Hepatocyte (in vitro differentiated cells): ENCODE measurements around the gene MAPK6.

Experiments used
- CTCF ChIP-seq: fragments of 200-600 bp; sonication (generic); IDR thresholded peaks from 2 replicates; pipeline ENCODE4 v1.5.1; 2016; ENCODE audit warnings: antibody characterized with exemption, mild to moderate bottlenecking; ENCODE audit not compliant: poor library complexity
- EZH2 ChIP-seq: fragments of 200-600 bp; sonication (generic); IDR thresholded peaks from 2 replicates; pipeline ENCODE4 v1.6.1; 2016; ENCODE audit warnings: antibody characterized with exemption, mild to moderate bottlenecking, borderline replicate concordance

GRCh38 chr15:51971032-51971374 is 48.0 kb upstream of the MAPK6 start:
- TF ChIP-seq CTCF (no peak), EZH2 (no peak)
